Smooth muscle cell (in vitro differentiated cells): ENCODE results near the gene CPED1. TPM values are rescaled to one million over a fixed set of nuclear protein-coding genes. Genes with fewer than 3 reads are reported as not detected.

Source experiments
- DNase-seq: peaks from one replicate; lab custom pipeline; 2025; ENCODE audit not compliant: unreplicated experiment; lab: John Stamatoyannopoulos, UW
- H2AFZ ChIP-seq: fragments of 200-600 bp; sonication (generic); 2 replicates; pipeline ENCODE4 v1.6.0; 2016; ENCODE audit warnings: antibody characterized with exemption, low read depth, mild to moderate bottlenecking
- H3F3A ChIP-seq: fragments of 200-600 bp; sonication (generic); 2 replicates; pipeline ENCODE4 v1.6.0; 2017; ENCODE audit warnings: antibody characterized with exemption, low read depth
- H3K27ac ChIP-seq: fragments of 200-600 bp; sonication (generic); 2 replicates; pipeline ENCODE4 v1.5.1; 2016; ENCODE audit warnings: low read depth, mild to moderate bottlenecking
- H3K27me3 ChIP-seq: fragments of 200-600 bp; sonication (generic); 2 replicates; pipeline ENCODE4 v1.6.1; 2016; ENCODE audit warnings: low read depth, mild to moderate bottlenecking
- H3K36me3 ChIP-seq: fragments of 200-600 bp; sonication (generic); 2 replicates; pipeline ENCODE4 v1.5.1; 2016; ENCODE audit warnings: low read depth
- H3K4me1 ChIP-seq: fragments of 200-600 bp; sonication (generic); 2 replicates; pipeline ENCODE4 v1.5.1; 2016; ENCODE audit warnings: low read depth
- H3K4me2 ChIP-seq: fragments of 200-600 bp; sonication (generic); 2 replicates; pipeline ENCODE4 v1.6.0; 2016; ENCODE audit warnings: mild to moderate bottlenecking
- H3K4me3 ChIP-seq: fragments of 200-600 bp; sonication (generic); 2 replicates; pipeline ENCODE4 v1.5.1; 2016; ENCODE audit warnings: mild to moderate bottlenecking
- H3K79me2 ChIP-seq: fragments of 200-600 bp; sonication (generic); 2 replicates; pipeline ENCODE4 v1.6.0; 2016; ENCODE audit warnings: low read depth, mild to moderate bottlenecking
- H3K9ac ChIP-seq: fragments of 200-600 bp; sonication (generic); 2 replicates; pipeline ENCODE4 v1.6.0; 2016; ENCODE audit warnings: low read depth
- H3K9me3 ChIP-seq: fragments of 200-600 bp; sonication (generic); replicated peaks from 2 replicates; pipeline ENCODE4 v1.5.1; 2016; ENCODE audit warnings: low read depth
- H4K20me1 ChIP-seq: fragments of 200-600 bp; sonication (generic); 2 replicates; pipeline ENCODE4 v1.6.0; 2016; ENCODE audit warnings: low read depth
- CTCF ChIP-seq: fragments of 200-600 bp; sonication (generic); IDR thresholded peaks from 2 replicates; pipeline ENCODE4 v1.5.1; 2017; ENCODE audit warnings: borderline replicate concordance, mild to moderate bottlenecking, antibody characterized with exemption; ENCODE audit not compliant: insufficient read depth, poor library complexity, severe bottlenecking
- WGBS: methylation state at CpG from one replicate; pipeline ENCODE4 v1.1.7; 2016; ENCODE audit warnings: low lambda C conversion rate; 5-methylcytosine and 5-hydroxymethylcytosine counted together
- polyA plus RNA-seq: library from polyadenylated mRNA; unstranded; fragments of >200 nt; fragmentation: Nextera tagmentation; extraction: Ambion mirVana; gene quantifications from 2 replicates; pipeline ENCODE4 v1.2.1, GENCODE V29; 2016
- total RNA-seq: library from RNA; depleted of rRNA; stranded (reverse); fragments of >200 nt; gene quantifications from 2 replicates; pipeline ENCODE4 v1.2.3, GENCODE V29; 2014

Gene CPED1
- total and polyA plus RNA-seq, 2 experiments from 2014 or later: 9.5 to 12.9 TPM

GRCh38 chr7:121017586-121017985 lies 29.1 kb downstream of the CPED1 start:
- Histone ChIP-seq H3K9ac (no peak overlapping the region), H3K27me3 (no peaks in the 10 kb centered on the region), H3F3A (peaks cover 26% of the 10 kb centered on the region), H3K27ac (peak overlapping the region; percentile 82), H3K4me3 (no peak overlapping the region), H3K79me2 (peaks cover 8% of the 10 kb centered on the region), H3K4me2 (peak overlapping the region; percentile 61), H3K36me3 (no peaks in the 10 kb centered on the region), H2AFZ (no peak overlapping the region), H4K20me1 (no peaks in the 10 kb centered on the region), H3K4me1 (peaks cover 11% of the 10 kb centered on the region), H3K9me3 (no peaks in the 10 kb centered on the region)
- TF ChIP-seq CTCF: no peak
- no peak for DNase-seq
- WGBS: 79% methylated on average over 1 of the region's 1 CpG

- Histone ChIP-seq H3K4me1 (peaks cover 15% of the 10 kb centered on the region), H3K9ac (peak overlapping the region; percentile 19), H4K20me1 (no peaks in the 10 kb centered on the region), H3K36me3 (no peaks in the 10 kb centered on the region), H3K79me2 (no peaks in the 10 kb centered on the region), H3K4me2 (peak overlapping the region; percentile 74), H3K27ac (peak overlapping the region; percentile 82), H3F3A (peaks cover 29% of the 10 kb centered on the region), H3K27me3 (no peaks in the 10 kb centered on the region), H3K4me3 (no peak overlapping the region), H3K9me3 (no peaks in the 10 kb centered on the region), H2AFZ (no peak overlapping the region)
- no peak for TF ChIP-seq CTCF
- no peak for DNase-seq
- 9% methylated on average over 2 of the region's 2 CpGs for whole genome bisulfite sequencing
Measured at GRCh38 chr7:121019018-121019417, 30.5 kb downstream of the CPED1 start.

GRCh38 chr7:121020249-121020988 lies 31.9 kb downstream of the CPED1 start:
- peak overlapping the region; percentile 82 for H3K27ac ChIP-seq
- no peak overlapping the region for H2AFZ ChIP-seq
- no peak for DNase-seq
- no peak overlapping the region for H3K9ac ChIP-seq
- no peaks in the 10 kb centered on the region for H3K27me3 ChIP-seq
- TF ChIP-seq CTCF: no peak
- no peaks in the 10 kb centered on the region for H4K20me1 ChIP-seq
- H3K4me1 ChIP-seq: peaks cover 22% of the 10 kb centered on the region
- peaks cover 29% of the 10 kb centered on the region for H3F3A ChIP-seq
- no peak overlapping the region for H3K4me3 ChIP-seq
- H3K9me3 ChIP-seq: no peaks in the 10 kb centered on the region
- H3K79me2 ChIP-seq: no peaks in the 10 kb centered on the region
- 90% methylated on average over 1 of the region's 1 CpG for WGBS
- peak overlapping the region; percentile 74 for H3K4me2 ChIP-seq
- no peaks in the 10 kb centered on the region for H3K36me3 ChIP-seq
